GM18873 (cell line): ENCODE data around the gene PTPRD.

Experiments
- ATAC-seq: cut with Tn5 transposase; IDR thresholded peaks from one replicate; pipeline ENCODE4 v1.9.1; 2021; ENCODE audit warnings: mild to moderate bottlenecking, moderate library complexity, moderate number of reproducible peaks; ENCODE audit not compliant: unreplicated experiment, low FRiP score

Gene PTPRD

DNA sequence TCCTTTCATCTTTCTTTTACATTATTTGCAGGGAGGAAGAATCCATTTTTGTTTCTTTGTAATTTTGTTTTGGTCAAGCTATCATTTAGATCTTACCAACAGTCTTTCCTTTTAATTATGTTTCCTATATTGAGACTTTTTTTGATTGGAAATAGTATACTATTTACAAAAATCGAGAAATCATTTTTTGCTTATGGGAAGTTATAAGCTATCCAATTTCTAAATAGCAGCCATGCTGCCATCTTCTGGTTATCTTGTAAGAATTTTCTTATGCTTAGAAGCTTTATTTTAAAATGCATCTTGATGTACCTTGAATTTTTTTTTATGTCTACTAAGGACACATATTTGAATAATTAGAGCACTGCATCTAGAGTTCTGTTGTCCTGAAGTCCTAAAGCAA is 821.2 kb downstream of the PTPRD start:
- no peak for ATAC-seq

DNA sequence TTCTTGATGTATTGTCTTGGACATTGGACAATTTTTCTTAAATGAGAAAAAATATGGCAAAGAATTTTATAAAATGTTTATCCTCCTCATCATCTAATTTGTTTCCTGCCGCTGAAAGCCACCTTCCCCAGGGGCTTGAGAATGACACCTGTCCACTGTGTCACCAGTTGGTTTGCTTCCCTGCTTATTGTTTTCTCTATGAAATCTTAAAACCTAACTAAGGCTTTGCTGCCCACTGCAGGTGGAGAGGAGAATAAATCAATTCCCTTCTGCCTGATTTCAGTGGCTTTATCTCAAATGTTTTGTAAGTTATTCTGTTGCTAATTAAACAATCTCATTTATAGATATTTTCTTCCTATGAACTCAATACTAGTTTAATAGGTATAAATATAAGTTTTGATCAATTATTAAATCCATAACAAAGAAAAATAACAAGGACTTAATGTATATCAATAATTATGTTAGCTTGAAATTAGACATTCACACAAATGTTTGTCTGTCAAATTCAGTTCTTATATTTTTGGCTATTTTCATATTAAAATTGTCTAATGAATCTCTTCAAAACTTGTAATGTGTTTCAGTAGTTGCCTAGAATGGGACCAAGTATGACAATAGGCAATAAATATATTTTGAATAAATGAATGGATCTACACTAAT is 822.5 kb downstream of the PTPRD start:
- ATAC-seq = peak; percentile 55

DNA sequence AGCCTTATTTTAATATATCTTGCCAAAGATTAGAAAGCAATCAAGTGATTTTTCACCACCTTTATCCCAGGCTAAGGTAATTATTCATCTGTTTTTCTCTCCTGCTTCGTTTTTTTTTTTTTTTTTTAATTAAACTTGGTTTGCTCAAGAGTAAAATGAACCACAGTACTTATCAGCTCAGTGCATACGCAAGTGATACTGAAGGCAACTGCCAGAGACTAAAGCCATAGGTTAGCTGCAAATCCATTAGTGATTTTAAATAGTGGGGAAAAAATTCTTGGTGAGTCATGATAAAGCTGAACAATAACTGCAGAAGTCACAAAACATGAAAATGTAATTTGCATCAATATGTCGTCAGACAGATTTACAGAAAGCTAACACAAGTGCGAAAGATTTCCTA is 829.1 kb downstream of the PTPRD start:
- no peak for ATAC-seq

DNA sequence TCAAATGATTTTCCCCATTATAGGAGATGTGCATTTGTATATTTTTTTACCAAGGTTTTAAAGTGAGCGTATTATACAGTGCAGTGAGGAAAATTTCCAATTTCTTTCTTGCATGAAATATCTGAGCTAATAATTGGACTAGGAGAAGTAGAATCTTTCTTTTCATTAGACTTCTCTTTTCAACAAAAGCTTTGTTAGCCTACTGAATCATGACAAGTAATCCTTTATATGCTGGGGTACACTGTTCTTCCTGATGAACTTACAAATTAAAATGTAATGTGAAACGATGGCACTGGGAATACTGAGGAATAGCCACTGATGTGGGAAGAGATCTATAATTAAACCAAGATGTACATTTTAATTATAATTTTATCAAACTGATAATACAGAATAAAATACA is 829.6 kb downstream of the PTPRD start:
- no peak for ATAC-seq

DNA sequence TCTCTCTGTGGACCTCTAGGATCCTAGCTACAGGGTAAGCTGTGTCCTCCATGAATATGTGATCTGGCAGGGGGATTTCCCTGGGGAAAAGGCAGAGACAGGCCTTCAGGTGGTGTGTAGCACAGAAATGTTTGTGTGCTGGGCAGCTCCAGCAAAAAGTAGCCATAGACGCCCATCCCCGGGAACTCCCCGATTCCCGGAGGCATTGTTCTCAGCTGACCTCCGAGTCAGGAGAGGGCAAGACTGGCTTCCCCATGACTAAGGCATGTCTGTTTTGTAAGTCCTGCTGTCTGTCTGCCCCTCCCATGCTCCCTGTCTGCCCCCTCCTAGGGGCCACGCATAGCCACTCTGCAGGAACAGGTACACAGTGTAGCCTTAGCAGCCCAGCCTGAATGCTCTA is 834.5 kb downstream of the PTPRD start:
- no peak for ATAC-seq

DNA sequence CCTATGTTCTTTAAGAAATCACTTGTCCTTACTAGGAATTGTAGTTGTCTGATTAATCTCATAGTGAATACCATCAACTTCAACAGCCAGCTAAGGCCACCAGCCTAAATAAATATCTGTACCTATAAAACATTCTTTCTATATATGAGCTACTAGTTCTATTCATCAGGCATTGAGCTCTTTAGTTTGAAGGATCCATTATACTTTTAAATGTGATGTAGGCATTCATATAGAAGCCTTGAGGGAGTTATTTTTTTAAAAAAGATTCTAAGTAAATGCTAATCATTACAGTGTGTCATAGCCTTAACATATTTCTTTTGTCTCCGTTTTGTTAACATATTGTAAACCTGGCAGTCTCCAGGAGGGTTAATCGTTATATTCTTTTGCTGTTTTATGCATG is 838.3 kb downstream of the PTPRD start:
- no peak for ATAC-seq

DNA sequence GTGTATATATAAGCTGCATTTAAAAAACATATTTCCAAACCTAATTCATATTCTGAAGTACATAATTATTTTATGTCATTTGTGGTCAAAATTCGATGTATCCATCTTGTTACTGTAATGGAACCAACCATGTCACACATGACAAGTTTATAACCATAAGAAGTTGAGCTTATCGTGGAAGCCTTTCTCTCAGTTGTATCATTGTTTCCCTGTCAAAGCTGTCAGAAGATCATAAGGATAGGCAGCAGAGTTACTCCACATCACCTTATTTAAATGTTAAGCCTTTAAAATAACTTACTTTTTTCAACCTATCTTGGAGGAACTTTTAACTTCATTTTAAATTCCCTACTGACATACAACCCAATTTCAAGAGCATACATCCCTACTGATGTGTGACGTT is 841.5 kb downstream of the PTPRD start:
- no peak for ATAC-seq

DNA sequence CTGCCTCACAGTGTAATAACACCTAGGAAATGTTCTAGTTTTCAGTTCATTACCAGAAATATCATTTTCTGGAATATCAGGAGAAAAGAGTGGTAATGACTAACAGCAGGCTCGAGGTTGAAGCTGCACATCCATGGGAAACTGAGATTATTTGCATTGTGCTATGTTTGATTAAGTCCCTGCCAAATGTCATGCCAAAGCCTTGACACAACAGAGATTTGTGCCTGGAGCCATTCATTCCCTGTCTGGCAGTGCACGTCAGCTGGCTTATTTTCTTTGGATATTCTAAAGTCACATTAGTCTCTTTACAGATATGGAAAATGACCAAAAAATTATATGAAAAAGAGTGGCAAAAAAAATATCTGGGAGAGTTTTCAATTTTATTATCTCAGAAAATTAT is 848.0 kb downstream of the PTPRD start:
- no peak for ATAC-seq

DNA sequence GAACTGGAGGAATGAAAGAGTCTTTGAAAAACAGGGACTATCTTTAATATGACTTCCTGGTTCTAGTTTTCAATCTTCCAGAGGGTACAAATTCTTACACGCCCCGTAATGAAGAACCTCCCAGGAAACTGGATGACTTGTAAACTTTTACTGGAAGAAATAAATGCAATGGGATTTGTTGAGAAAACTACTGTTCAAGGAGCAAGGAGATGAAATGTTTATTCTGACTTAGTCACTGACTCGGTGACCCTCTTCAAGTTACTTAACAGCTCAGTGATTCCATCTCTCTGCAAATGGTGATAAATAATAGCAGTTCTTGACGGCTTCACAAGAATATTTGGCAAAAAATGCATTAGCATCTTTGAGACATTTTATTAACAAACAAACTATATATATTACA is 858.6 kb downstream of the PTPRD start:
- no peak for ATAC-seq

DNA sequence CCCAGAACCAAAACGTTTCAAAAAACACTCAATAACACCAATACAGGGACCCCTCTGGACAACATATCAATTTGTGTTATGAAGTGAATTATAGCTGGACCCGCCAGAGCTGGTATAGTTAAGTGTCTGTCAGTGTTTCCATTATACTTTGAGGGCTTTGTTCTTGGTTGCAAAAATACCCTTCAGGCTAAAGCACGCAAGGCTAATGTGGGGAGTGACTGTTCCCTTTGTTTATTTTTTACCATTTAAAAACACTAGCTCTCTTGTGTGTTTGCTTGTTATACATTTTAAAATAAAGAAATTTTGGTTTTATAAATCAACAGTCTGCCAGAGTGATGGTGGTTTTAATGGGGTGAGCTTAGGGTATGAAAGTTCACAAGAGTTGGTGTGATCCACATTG is 859.5 kb downstream of the PTPRD start:
- ATAC-seq = no peak

DNA sequence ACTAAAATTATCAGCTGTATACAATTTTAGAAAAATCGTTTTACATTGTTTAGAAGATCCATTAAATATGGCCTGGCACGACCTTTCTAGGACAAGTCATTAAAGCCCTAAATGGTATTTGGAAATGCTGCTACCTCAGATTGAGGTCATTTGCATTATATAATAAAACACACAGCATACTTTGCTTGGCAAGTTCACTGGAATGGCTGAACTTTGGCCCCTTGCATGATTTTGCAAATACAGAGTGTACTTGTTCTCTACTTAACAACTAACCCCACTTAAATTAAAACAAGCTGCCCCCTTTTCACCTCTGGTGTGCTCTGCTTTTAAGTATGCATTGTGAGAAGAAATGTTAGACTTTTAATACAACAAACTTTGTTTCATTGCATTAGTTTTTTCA is 860.1 kb downstream of the PTPRD start:
- no peak for ATAC-seq

DNA sequence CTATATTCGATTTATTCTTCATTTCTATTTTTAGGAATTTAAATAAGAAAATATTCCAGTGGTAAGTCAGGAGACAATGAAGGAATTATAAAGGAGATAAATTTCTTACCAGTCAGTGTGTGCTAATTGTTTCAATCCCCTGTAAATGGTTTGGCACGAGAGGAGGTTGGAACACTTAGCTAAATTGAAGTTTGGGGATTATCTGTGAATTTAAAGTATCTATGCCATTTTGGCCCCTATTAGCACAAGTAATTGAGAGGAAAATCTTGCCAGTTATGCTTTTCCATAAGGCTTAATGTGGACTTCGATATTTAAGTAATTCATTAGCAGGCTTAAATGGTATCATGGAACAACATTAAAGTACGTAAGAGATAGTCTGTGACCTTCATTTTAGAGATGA is 860.8 kb downstream of the PTPRD start:
- no peak for ATAC-seq

DNA sequence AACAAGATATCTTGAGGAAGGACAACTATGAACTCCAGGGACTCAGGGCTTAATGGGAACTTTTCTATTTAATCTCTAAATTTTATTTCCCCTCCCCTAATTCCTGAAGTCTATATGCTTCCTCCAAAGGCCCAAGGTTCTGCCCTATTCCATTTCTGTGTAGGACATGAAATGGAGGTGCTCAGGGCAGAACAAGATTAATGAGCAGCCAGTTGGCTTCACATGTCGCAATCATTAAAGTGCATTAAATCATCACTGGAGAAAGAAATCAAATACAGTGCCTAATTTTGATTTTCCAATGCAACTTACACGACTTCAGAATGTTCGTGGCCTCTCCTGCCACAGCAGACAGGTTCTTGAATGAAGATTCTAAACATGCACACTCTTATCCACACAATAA is 862.1 kb downstream of the PTPRD start:
- ATAC-seq = no peak

DNA sequence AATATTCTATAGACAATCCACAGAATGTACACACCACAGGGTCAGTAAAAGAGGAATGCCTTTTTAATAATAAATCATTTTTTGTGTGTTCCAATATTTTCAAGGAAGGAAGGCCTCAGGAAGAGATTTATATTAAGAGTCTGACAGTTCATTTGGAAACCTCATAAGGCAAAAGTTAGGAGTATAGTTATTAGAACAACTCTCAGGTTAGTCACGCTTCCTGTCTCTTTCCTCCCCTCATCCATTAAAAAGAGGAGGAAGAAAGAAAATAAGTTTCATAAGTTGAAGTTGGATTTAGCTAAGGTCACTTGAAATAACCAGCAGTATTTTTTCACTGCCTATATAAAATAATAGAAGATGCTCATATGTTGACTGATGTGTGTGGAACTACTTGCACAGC is 863.2 kb downstream of the PTPRD start:
- ATAC-seq = no peak

DNA sequence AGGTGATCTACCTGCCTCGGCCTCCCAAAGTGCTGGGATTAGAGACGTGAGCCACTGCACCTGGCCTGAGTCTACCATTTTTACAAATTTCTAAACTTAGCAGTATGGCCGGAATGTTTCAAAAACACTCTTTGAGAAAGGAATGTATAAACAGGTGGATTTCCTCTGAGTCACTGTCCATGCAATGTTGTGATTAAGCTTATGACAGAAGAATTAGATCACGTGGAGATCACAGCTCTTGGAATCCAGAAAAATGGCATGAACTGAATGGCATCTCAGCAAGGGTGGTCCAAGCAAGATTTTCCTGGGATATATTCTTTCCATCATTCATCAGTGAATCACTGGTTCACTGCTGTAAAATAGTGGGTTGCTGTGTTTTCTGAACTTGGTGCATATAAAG is 865.0 kb downstream of the PTPRD start:
- ATAC-seq = no peak

DNA sequence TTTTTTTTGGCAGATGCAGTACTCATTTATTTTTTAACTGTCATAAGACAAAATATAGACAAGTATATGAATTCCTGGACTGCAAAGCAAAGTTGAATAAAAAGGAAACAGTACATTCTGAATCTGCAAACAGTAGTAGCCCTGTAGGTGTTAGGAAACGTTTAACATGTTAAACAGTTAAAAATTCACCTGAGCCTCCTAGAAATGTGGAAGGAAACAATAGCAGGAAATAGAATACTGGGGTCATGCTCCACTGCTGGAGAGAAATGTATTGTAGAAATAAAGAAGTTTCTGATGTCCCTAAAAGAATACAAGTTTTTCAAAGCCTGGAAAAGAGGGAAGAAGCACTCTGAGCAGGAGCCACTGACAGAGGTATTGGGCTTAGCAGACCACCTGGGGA is 866.0 kb downstream of the PTPRD start:
- no peak for ATAC-seq

DNA sequence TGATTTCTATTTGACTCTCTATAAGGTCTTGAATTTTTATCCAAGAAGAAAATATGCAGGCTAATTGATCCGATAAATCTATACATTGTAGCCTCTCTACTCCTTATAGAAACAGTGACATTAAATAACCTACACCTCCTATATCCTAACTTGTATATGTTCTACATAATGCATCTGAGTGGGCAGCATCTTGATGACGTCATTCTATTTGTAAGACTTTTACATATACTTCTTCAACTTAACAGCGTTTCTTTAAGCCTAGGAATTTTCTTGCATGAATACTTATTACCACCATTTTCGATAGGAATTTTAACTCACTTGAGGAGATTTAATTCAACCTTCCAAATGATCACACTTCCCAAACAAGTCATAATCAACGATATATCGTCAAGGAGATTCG is 869.0 kb downstream of the PTPRD start:
- no peak for ATAC-seq

DNA sequence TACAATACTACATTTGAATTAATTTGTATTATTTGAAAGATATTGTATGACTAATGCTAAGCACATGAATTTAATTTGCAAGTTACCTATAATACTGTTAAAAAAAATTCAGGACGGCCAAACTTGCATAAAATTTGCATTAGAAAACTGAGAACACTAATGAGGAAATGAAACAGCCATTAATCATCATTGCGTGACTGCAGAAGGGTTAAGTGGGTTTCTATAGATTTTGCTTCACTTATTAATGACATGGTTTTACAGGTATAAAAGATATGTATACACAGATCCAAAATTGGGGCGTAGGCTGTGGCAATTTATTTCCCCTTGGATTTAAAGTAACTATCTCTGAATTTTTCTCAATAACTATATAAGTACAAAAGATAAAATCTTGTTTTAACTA is 882.6 kb downstream of the PTPRD start:
- ATAC-seq = no peak

DNA sequence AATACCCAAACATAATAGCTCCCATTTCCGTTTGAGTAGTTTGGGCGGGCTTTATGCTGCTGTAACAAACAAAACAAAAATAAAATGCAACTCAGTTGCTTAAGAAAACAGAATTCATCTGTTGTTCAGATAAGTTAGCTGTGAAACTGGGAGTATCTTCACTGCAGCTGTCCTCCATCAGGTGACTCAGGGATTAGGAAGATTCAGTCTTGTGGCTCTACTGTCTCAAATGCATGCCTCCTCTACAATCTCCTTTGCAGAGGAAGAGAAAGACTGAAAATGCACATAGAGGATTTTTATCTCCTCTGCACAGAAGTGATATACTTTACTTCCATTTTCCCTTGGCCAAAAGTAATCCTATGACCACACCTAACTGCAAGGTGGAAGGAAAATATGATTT is 883.7 kb downstream of the PTPRD start:
- ATAC-seq = no peak

DNA sequence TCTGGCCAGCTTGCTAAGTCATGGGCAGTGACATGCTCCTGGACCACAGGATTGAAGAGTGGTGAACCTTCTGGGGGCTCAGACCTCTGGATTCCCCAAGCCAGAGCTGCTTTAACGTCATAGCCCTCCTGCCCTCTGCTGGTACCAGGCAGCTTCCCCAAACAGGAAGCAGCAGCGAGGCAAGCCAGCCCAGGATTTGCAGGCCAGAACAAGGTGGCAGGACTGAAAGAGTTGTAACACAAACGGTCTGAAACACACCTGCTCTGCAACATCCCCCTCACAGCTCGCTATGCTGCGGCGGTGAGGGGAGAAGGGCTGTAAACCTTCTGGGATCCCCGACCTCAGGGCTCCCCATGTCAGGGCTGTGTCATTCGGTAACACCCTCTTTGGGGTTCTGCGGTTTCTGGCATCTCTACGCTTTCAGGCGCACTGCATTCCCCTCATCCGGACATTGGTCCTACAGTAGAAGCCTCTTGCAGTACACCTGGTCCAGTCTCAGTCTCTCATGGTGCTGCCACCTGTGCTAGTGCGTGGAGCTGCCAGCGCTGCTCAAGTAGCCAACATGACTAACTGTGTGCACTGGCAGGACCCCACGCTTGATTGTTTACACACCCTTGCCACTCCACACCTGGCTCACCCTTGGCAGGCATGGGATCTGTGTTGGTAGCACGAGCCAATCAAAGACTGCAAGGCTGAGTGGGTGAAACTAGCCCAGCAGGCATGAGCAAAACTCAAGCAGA is 893.3 kb downstream of the PTPRD start:
- no peak for ATAC-seq

DNA sequence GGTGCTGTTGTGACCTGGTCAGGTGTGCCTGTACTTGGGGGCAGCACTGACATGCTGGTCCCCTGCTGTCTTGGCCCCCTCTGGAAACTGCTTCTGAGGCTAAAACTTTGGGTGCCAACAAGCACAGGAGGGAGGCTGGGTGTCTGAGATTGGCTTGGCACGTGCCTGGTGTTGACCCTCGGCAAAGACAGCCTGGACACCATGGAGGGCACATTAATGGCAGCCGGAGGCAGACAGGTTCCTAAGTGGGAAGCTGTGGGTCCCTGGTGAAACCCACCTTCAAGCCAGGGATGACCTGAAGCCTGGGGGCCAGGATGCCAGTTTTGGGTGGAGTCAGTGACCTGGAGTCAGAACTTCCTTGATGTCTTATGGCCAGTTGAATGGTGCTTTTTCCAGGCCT is 894.1 kb downstream of the PTPRD start:
- ATAC-seq = no peak

DNA sequence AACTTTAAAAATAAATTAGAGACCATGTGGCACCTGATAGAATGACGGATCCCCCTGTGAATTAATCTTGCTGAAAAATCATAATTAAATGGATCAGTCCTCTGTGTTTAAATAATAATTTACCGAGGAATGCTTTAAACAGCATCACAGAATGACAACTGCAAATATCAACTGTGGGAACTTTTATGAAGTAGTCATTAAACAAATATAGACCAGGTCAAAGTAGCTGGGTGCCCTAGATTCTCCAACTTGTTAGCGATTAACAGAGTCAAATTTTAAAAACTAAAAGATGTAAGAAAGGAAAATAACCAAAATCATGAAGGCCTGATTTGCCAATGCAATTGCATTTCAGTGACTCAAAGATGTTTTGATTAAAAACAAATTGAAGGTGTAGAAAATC is 933.4 kb downstream of the PTPRD start:
- ATAC-seq = no peak
